Measurements from ENCODE around the gene IL4R.
"Not testable (repeated sequence)": the region's sequence is repeated elsewhere in the genome, so short reads cannot be mapped to it uniquely, and the experiment has no call there.

Gene IL4R

GRCh38 chr16:27288313-27288712, 25.5 kb upstream of the IL4R start:
- not testable (repeated sequence) for DNase-seq (ENCODE audit: low spot score)

GRCh38 chr16:27289669-27290068, 24.1 kb upstream of the IL4R start:
- DNase-seq (ENCODE audit: low spot score) = no peak

DNA sequence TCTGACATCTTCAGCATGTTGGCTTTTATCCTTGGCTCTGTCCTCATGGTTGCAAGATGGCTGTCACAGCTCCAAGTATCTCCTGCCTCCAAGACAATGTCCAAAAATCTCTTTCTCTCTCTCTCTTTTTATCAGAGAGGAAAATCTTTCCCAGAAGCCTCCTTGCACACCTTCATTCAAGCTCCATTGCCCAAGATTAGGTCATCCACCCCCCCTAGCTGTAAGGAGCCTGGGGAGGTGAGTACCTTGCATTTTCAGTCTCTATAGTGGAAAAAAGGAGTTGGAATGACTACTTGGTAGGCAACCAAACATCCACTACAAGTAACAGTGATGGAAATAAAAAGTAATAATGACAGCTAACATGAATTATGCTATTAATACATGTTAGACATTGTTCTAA, 23.2 kb upstream of the IL4R start:
- no peak for DNase-seq (ENCODE audit: low spot score)

DNA sequence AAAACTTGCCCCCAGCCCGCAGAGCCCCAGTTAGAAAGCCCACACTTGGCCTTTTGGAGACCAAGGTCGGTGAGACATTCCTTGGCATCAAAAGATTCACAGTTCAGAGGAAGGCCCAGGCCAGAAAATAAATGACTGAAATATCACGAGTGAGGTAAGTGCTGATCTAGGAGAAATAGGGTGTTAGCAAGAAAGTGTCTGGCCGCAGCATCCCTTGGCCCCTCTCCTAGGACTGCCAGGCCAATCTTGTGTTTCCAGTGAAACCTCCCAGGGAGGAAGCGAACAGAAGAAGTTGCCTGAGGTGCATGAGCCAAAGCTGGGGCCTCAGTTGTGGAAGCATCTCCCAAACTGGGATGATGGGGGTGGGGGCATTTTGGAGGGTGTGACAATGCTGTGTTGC, 22.7 kb upstream of the IL4R start:
- no peak for DNase-seq (ENCODE audit: low spot score)

GRCh38 chr16:27291722-27292240, 22.0 kb upstream of the IL4R start:
- DNase-seq (ENCODE audit: low spot score) = no peak

DNA sequence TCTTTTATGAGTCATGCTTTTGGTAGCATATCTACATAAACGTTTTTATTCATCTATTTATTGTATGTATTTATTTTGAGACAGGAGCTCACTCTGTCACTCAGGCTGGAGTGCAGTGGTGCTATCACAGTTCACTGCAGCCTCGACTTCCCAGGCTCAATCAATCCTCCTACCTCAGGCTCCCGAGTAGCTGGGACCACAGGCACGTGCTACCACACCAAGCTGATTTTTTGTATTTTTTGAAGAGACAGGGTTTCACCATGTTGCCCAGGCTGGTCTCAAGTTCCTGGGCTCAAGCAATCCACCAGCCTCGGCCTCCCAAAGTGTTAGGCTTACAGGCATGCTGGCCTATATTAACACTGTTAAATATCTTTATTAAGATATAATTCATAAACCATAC, 20.4 kb upstream of the IL4R start:
- no peak for DNase-seq (ENCODE audit: low spot score)

- no peak for DNase-seq (ENCODE audit: low spot score)
Measured at GRCh38 chr16:27298132-27298531, 15.6 kb upstream of the IL4R start.

GRCh38 chr16:27301236-27301861, 12.4 kb upstream of the IL4R start:
- no peak for DNase-seq (ENCODE audit: low spot score)

DNA sequence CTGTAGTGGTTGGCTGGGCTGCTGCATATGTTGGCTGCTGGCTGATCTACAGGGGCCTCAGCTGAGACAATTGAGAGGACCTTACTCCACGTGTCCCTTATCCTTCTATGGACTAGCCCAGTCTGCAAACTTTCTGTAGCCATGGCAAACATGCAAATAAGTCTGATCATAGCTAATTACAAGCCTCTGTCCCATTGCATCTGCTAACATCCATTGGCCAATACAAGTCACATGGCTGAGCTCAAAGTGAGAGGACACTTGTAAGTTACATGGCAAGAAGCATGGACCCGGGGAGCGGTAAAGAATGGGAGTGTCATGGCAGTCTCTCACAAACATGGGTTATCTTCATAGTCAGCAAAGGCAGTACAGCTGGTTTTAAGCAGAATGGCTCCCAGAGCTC, 11.6 kb upstream of the IL4R start:
- no peak for DNase-seq (ENCODE audit: low spot score)

DNA sequence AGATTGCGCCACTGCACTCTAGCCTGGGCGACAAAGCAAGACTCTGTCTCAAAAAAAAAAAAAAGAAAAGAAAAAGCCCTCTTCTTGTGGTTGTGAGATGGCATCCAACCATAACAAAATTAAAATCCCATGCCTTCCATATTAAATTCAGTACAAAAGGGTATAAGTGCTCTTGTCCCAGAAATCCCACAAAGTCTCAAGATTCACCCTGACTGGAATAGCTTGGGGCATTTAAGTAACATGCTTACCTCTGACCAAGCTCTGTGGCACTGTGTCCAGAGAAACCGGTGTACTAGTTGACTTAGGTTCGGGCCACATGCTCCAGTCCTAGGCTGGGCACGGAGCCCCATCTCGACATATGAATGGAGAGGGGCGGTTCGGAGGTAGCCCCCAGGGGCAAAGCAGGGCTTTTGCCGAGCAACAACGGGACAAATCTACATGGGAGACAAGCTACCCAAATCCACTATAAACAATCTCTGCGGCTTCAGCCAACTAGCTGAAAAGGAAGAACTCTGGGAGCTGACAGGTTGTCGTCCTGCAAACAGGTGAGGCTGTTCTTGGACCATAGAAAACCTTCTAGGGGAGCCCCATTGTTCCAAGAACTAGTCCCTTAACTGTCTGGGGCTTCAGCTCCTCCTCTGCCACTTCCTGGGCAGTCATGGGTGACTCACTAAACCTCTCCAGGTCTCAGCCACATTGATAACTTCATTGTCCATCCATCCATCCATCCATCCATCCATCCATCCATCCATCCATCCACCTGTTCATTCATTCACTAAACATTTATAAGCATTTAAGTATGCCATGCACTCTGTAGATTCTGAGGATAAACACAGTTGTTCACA, 10.3 kb upstream of the IL4R start:
- DNase-seq (ENCODE audit: low spot score) = no peak

GRCh38 chr16:27304102-27304501, 9.7 kb upstream of the IL4R start:
- DNase-seq (ENCODE audit: low spot score) = no peak

GRCh38 chr16:27304881-27305745, 8.7 kb upstream of the IL4R start:
- no peak for DNase-seq (ENCODE audit: low spot score)

DNA sequence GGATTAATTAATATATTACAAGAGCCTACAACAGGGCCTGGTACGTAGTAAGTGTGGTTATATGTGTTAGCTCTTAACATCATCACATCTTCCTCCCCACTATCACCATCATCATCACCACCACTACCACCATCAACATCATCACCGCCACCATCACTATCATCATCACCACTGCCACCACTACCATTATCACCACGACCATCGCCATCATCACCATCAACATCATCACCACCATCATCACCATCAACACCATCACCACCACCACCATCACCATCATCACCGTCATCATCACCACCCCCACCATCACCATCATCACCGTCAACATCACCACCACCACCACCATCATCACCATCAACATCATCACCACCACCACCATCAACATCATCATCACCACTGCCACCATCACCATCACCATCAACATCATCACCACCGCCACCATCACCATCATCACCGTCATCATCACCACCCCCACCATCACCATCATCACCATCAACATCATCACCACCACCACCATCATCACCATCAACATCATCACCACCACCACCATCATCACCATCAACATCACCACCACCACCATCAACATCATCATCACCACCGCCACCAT, 7.8 kb upstream of the IL4R start:
- no peak for DNase-seq (ENCODE audit: low spot score)

DNA sequence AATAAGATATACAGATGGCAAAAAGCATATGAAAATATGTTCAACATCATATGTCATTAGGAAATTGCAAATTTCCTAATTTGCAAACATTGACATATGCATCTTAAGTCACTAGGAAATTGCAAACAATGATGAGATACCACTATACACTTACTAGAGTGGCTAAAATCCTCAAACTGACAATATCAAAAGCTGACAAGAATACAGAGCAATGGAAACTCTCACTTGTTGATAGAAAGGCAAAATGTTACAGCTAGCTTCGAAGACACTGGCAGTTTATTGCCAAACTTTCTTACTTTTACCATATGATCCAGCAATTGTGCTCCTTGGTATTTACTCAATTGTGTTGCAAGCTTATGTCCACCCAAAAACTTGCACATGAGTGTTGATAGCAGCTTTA, 5.0 kb upstream of the IL4R start:
- no peak for DNase-seq (ENCODE audit: low spot score)

DNA sequence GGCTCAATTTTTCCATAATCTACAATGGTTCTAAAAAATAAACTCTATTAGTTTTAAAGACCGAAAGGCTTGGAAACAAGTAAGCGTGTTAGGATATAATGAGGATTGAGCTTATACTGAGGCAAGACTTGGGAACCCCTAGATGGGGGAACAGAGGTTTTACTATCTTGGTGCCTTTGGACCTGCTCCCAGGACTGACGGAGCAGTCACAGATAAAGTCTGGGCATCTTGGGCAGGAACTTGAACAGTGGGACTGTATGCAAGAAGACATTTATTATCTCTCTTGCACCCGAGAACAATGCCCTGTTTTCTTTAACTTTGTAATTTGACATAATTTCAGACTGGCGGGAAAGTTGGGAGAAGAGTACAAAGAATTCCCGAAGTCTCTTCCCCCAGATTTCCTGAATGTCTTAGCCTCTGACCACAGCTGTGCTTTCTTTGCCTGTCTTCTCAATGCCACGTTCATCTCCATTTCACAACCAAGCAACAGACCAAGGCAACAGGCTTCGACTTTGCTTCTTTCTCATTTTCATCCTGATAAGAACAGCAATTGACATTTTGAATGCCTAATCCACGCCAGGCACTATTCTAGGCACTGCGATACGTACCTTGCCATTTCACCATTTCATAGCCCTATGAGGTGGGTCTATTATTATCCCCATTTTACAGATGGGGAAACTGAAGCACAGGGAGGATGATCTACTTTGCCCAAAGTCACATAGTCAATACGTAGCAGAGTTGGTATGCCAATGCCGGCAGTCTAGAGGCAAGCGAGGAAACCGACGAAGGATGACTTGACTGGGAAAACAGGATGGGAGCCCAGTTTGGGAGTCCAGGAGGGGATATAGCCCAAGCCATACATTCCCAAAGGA, 3.0 kb upstream of the IL4R start:
- no peak for DNase-seq (ENCODE audit: low spot score)

- no peak for DNase-seq (ENCODE audit: low spot score)
Measured at GRCh38 chr16:27311448-27311830, 2.3 kb upstream of the IL4R start.

GRCh38 chr16:27311897-27312303, 1.9 kb upstream of the IL4R start:
- DNase-seq (ENCODE audit: low spot score) = no peak

DNA sequence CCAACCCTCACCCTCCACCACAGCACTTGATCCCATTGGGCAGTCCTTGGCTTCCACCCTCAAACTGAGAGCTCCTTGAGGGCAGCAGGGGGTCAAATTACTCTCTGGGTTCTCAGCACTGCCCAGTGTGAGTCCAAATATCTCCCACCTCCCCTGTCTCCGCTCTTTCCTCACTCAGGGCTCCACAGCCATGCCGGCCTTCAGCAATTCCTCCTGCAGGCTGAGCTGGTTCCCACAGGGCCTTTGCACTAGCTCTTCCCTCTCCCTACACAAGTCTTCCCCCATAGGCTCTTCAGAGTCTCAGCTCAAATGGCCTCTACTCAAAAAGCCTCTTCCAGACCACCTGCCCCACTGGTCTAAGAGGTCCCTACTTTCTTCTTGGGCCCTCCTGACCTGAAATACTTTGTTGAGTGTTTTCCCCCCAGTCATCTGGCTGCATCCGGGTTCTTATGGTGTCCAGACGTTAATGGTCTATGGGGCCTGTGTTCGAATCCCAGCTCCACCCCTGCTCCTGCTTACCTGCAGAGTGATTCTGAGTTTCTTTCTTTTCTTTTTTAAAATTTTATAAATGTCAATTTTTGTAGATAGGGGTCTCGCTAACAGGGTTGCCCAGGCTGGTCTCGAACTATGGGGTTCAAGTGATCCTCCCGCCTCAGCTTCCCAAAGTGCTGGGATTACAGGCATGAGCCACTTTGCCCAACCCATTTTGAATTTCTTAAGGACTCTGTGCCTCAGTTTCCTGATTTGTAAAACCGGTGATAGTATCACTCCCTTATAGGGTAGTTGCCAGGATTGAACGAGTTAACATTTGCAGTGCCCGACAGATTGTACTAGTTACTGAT, 973 bp upstream of the IL4R start:
- no peak for DNase-seq (ENCODE audit: low spot score)

DNA sequence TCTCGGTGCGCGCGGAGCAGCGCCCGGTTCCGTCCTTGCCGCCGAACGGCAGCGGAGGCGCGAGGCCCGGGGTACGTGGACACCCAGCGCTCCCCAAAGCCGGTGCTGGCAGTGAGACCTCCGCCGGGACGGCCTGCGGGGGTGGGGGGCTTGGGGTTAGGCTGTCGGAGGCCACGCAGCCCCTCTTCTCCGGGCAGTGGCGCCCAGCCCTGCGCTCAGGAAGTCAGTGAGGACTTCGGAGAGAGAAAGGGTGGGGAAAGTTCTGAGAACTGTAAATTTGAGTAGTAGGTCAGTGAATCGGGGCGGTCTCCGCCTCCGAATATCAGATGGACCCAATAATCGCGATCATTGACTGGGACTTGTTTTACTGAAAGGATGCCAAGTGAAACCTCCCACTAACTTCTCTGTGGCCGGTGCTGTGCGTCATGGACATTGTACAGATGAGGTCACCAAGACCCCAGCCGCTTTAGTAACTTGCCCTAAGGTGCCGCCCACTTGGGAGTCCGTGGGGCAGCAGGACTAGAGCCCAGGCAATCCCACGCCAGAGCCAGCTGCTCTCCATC, 468 bp downstream of the IL4R start:
- peak; percentile 87 for DNase-seq (ENCODE audit: low spot score)

- no peak for DNase-seq (ENCODE audit: low spot score)
Measured at GRCh38 chr16:27314986-27315332, 1.2 kb downstream of the IL4R start.
